HTERT RPE-1 (cell line): ENCODE results near the gene DIAPH2.

Experiments used
- in situ Hi-C: fragments of 300-500 bp; cut with MboI; formaldehyde crosslinking; loops from 4 replicates; pipeline ENCODE4 v1.14.3; 2020; ENCODE audit warnings: low sequenced_read_pairs

DIAPH2 gene

GRCh38 chrX:96924581-96924980, 239.9 kb downstream of the DIAPH2 start:
- in situ Hi-C loops = no loop called here

DNA sequence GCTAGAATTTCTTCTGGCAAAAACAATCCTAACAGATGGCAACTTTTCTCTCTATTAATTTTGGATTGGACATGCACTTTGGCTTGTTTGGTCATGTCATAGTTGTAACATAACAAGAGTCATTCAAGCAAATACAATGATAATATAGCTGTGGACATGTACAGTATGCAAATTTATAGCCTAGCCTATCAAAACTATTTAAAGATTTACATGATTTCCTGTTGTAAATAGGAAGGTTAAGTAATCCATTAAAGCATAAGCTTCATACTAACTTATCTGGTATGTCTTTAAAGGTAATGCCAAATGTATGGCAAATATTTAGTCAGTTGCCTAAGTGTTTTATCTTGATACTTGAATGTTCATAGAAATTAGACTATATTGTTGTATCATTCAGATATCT, 244.4 kb downstream of the DIAPH2 start:
- in situ Hi-C loops = no loop called here

- in situ Hi-C loops = no loop called here
These were observed 273.1 kb downstream of the DIAPH2 start for GRCh38 chrX:96957718-96958117.

DNA sequence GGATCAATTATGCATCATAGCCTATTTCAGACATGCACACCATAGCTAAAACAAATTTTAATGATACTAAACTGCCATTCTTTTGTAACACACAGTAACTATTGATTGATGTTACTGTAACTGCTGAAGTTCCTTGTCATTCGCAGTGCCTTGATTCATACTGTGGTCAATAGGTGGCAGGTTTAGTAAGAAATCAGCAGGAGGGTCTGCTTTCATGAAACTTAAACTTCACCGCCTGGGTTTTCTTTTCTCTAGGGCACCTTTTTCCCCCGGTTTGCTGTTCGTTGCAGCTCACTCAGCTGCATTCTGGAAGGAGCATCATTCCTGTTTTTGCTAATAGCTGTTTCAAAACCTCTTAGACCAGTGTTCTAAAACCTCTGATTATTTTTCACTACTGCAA, 287.2 kb downstream of the DIAPH2 start:
- in situ Hi-C loops = no loop called here

DNA sequence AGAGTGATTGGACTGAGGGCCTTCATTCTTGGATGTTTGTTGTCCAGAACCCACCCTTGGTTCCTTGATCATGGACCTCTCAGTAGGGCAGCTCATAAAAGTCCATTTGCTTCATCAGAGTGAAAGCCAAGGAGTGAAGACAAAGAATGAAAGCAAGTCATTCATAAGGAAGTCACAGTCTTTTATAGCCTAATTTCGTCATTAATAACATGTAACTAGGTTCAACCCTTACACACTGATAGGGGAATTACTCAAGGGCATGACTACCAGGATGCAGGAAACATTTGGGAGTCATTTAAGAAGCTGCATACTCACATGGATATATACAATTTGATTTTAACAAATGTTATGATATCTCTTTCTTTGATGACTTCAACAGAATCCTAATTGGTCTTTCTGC, 294.3 kb downstream of the DIAPH2 start:
- in situ Hi-C loops = no loop called here

DNA sequence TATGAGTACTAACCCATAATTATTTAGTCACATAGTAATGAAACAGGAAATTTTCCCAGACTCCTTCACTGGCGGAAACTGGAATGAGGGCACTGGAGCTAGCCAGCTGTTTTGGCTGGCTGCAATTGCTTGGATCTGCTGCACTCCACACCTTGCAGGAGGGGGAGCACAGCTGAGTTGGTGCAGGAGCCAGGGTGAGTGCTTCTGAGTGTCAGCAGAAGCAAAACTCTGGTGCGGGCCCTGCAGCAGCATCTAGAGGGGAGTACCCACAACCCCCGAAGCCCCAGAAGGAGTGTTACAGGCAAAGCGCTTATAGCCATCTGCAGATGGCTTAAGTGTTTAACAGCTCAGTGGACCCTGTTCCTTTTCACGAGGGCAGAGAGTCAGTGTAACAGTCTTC, 295.1 kb downstream of the DIAPH2 start:
- in situ Hi-C loops = no loop called here

- in situ Hi-C loops = no loop called here
These were observed 297.5 kb downstream of the DIAPH2 start for GRCh38 chrX:96982161-96982560.

DNA sequence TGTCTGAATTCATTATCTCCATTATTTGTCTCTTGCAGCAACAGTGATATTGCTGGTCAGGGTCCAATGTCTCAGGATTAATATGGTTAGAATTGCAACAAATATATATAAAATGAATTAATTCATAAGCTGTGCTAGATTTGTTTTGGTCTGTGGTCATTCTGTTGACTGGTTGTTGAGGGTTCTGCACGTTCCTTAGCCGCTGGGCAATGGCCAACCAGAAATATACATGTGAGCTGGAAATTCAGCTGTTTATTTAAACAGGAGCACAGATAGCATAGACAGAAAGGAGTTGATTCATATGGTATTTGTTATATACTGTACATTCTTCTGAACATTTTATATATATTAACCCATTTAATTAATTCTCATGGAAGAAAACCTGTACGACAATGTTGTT, 299.9 kb downstream of the DIAPH2 start:
- in situ Hi-C loops = no loop called here

DNA sequence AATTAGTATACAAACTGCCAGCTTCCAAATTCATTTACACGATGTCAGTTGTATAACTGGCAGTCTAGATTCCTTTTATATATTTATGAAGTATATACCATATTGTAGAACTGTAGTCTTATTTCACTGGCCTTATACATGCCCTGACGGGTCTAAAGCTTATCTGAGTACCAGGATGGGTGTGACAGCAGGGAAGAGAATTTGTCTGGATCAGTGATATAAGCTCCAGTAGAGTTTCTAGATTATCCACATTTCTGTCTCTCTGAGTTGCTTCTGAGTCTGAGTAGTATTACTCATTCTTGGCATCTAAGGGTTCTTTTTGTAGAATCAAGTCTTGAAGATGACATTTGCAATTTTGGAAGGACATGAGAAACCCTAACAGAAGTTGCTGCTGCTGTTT, 300.4 kb downstream of the DIAPH2 start:
- in situ Hi-C loops = no loop called here

- in situ Hi-C loops = no loop called here
These were observed 302.6 kb downstream of the DIAPH2 start for GRCh38 chrX:96987228-96987627.

- in situ Hi-C loops = no loop called here
These were observed 305.4 kb downstream of the DIAPH2 start for GRCh38 chrX:96989830-96990571.

DNA sequence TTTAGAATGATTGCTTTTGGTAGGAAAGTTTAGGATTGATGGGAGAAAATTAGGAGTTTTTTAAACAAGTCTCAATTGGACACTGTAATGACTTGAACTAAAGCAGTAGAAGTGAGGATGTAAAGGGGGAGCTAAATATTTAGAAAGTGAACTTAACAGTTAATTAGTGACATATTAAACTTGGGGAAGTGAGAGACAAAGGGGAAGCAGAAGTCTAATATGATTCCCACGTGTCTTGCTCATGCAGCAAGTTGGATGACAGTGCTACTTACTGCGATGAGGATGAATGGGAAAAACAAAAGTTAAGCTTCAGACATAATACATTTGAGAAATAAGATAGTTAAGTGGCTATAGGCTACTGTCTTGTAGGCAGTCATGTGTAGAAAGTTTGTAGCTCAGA, 309.5 kb downstream of the DIAPH2 start:
- in situ Hi-C loops = no loop called here

DNA sequence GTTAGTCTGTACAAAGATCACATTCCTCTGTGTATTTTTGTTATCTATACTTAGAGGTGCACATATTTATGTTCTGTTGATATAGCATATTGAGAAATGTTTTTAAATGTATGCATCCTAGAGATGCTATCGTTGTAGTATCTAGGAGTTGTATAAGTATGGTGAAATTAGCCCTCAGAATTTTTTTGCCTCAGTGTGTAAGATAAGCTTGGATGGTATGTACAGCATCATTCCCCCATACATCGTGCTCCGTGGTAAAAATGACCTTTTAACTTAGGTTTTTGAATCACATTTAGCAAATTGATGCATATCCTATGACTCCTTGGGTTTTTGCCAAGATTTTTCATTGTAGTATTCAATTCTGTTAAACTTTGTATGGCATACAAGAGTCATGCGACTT, 312.6 kb downstream of the DIAPH2 start:
- in situ Hi-C loops = no loop called here

DNA sequence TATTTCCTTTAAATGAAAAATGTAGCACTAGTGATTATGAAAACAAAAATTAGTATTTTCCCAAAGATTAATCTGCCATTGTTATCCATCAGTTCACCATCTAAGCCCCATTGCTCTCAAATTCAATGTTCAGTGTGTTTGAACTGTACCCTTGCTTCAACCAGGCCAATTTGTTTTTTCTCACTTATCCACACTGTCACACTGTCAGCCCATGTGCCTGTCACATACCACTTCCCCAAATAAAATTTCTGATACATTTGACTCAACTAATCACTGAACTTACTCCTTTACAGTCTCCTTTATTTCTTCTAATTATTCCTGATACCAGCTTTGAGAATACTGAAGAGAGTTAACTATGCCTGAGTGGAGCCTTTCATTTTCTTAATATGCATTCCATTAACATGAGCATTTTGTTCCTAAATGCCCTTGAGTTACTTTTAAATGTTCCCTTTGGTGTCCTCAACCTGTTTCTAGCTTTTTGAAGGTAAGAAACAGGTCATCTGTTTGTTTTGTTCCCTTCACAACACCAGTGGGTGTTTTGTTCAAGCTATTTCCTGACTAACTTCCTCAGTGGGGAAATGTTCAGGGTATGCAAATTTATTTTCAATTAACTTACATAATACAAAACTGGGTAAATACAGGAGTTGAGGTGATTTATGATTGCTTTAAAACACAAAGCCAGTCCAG, 316.2 kb downstream of the DIAPH2 start:
- in situ Hi-C loops = no loop called here

DNA sequence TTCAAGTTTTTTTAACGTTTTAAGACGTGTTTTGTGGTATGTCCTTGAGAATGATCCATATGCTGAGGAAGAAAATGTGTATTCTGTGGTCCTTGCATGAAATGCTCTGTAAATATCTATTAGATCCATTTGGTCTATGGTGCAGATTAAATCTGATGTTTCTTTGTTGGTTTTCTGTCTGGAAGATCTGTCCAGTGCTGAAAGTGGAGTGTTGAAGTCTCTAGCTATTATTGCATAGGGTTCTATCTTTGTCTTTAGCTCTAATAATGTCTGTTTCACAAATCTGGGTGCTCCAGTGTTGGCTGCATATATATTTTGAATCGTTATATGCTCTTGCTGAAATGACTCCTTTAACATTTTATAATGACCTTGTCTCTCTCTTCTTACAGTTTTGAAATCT, 321.5 kb downstream of the DIAPH2 start:
- in situ Hi-C loops = no loop called here

GRCh38 chrX:97009391-97009790, 324.7 kb downstream of the DIAPH2 start:
- in situ Hi-C loops = no loop called here

DNA sequence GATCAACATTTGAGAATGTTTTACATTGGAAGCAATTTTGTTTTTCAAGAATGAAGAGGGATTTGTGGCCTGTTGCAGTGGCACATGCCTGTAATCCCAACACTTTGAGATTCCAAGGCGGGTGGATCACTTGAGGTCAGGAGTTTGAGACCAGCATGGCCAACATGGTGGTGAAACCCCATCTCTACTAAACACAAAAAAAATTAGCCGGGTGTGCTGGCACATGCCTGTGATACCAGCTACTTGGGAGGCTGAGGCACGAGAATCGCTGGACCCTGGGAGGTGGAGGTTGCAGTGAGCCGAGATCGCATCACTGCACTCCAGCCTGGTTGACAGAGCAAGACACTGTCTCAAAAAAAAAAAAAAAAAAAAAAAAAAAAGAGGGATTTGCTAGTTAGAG, 326.9 kb downstream of the DIAPH2 start:
- in situ Hi-C loops = no loop called here

DNA sequence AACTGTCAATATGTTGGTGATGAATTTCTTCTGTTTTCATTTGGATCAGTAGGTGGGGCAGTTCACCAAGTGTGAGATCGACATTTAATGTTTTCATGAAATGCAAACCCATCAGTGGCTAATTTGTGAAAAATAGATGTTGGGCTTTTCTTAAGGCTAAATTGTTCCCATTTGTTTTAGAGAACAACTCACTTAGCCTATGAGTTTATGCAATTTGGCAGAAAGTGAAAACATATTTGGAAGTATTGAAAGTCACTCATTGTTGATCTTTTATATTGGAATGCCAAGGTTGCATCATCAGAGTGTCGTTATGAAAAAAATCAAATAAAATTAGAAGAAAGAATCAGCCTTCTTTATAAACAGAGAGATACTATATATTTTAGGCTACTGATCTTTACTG, 331.5 kb downstream of the DIAPH2 start:
- in situ Hi-C loops = no loop called here

- in situ Hi-C loops = no loop called here
These were observed 337.0 kb downstream of the DIAPH2 start for GRCh38 chrX:97021680-97022079.

DNA sequence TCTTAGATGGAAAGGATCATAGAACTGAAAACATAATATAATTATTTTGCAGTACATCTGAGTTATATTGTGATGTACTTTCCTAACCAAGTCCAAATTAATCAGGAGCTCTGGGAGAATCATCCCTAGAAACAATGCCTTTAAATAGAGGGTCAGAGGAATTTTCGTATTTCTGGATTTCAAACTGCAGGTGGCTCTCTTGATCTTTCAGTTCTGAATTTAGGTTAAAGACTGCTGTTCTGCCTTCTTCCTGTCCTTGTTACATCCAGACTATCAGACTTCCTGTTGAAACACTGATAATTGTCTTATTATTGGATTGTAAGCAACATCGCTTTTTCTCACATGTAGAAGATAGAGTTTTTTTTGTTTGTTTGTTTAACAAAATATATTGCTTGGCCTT, 341.8 kb downstream of the DIAPH2 start:
- in situ Hi-C loops = no loop called here

DNA sequence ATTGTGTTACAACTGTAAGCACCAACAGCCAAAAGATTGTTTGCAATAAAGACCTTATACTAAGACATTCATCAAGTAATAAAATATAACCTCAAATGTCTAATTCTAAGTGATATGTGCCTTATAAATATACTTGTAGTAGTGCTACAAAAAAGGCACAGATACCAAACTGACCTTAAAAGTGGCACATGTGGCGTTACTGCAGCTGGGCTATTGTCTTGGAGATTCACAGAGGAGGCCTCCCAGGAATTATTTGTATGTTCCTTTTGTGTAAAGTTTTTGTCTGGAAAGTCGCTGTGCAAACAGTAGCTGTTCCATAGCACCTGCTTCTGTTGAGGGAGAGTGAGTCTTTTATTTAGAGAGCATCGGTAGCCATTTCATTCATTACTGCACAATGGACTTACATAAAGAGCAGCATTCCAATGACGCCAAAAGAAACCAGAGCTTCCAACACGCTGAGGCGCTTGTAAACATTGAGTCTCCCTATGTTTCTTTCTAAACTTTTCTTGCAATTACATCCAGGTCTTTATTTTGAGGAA, 342.8 kb downstream of the DIAPH2 start:
- in situ Hi-C loops = no loop called here

DNA sequence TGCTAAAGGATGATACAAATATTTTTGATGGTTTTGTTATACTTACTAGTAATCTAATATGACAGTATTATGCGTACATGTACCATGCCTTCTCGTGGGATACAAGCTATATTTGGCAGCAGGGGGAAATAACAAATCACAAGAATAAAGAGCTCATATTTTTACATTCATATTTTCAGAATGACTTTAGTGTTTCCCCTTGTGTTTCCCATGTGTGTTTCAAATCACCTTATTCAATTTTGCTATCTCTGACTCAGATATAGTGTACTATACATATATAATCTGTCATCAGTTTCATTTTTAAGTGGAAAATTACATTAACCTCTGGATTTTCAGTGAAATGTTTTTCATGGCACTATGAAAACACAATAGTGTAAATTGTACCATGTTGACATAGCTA, 345.8 kb downstream of the DIAPH2 start:
- in situ Hi-C loops = no loop called here
